T follicular helper cell (primary cell): ENCODE measurements around the gene ME3.
"Not testable (repeated sequence)": the region's sequence is repeated elsewhere in the genome, so short reads cannot be mapped to it uniquely, and the experiment has no call there.

Experiments used
- DNase-seq: peaks from one replicate; pipeline ENCODE4 v3.0.0-alpha.2; 2020; ENCODE audit warnings: low read depth

Gene ME3

GRCh38 chr11:86663761-86664160 is 8.7 kb downstream of the ME3 start:
- no peak for DNase-seq

GRCh38 chr11:86663291-86663690 is 9.1 kb downstream of the ME3 start:
- no peak for DNase-seq

- DNase-seq = no peak
Observed at GRCh38 chr11:86660736-86661135, 11.7 kb downstream of the ME3 start.

GRCh38 chr11:86660088-86660487 is 12.3 kb downstream of the ME3 start:
- DNase-seq = no peak

GRCh38 chr11:86658534-86658933 is 13.9 kb downstream of the ME3 start:
- DNase-seq = no peak

- DNase-seq = not testable (repeated sequence)
Observed at GRCh38 chr11:86645212-86645611, 27.2 kb downstream of the ME3 start.

GRCh38 chr11:86644291-86644690 is 28.1 kb downstream of the ME3 start:
- no peak for DNase-seq

GRCh38 chr11:86641537-86642261 is 30.7 kb downstream of the ME3 start:
- no peak for DNase-seq

- no peak for DNase-seq
Observed at GRCh38 chr11:86639137-86639536, 33.3 kb downstream of the ME3 start.

GRCh38 chr11:86638673-86639072 is 33.7 kb downstream of the ME3 start:
- DNase-seq = no peak

- DNase-seq = no peak
Observed at GRCh38 chr11:86637988-86638387, 34.4 kb downstream of the ME3 start.

GRCh38 chr11:86636275-86636674 is 36.1 kb downstream of the ME3 start:
- no peak for DNase-seq

GRCh38 chr11:86632499-86633269 is 39.7 kb downstream of the ME3 start:
- DNase-seq = no peak

- DNase-seq = no peak
Observed at GRCh38 chr11:86630229-86630981, 42.0 kb downstream of the ME3 start.

- DNase-seq = no peak
Observed at GRCh38 chr11:86629045-86629706, 43.2 kb downstream of the ME3 start.

GRCh38 chr11:86627776-86628455 is 44.5 kb downstream of the ME3 start:
- DNase-seq = no peak

GRCh38 chr11:86625981-86626380 is 46.4 kb downstream of the ME3 start:
- no peak for DNase-seq

GRCh38 chr11:86625544-86625943 is 46.9 kb downstream of the ME3 start:
- no peak for DNase-seq

- DNase-seq = no peak
Observed at GRCh38 chr11:86624366-86624765, 48.0 kb downstream of the ME3 start.

- no peak for DNase-seq
Observed at GRCh38 chr11:86623736-86624135, 48.7 kb downstream of the ME3 start.

- no peak for DNase-seq
Observed at GRCh38 chr11:86623041-86623621, 49.3 kb downstream of the ME3 start.
